Measurements from ENCODE around the gene MARCHF2. TPM values are rescaled to one million over a fixed set of nuclear protein-coding genes. Genes with fewer than 3 reads are reported as not detected.

Gene MARCHF2
- total RNA-seq, 2 experiments from 2014 or later: 20.0 to 22.2 TPM

- H3K4me1 ChIP-seq (ENCODE audit: insufficient read depth, low read length): peaks cover 32% of the 10 kb centered on the region
- intact Hi-C loops (cut with DNase I, micrococcal nuclease): loop anchor here (2.0 to 10.0 kb wide), 4 partner anchors 53 to 447 kb away; partner anchors contain the start of genes NDUFA7 (in 2 of the 2), RPS28 (in 2 of the 2), HNRNPM (in 1 of the 2) and MBD3L1 (in 1 of the 2)
- Mint-ChIP-seq H3K27ac (peak overlapping the region; percentile 86), H3K9me3 (no peaks in the 10 kb centered on the region), H3K4me3 (peak overlapping the region; percentile 84), H3K4me1 (ENCODE audit: low read depth) (peaks cover 33% of the 10 kb centered on the region), H3K36me3 (ENCODE audit: low read depth) (peaks cover 15% of the 10 kb centered on the region), H3K27me3 (no peaks in the 10 kb centered on the region)
- ChIA-PET CTCF (interaction anchor here (1.6 kb wide), 2 partner anchors 22 to 38 kb away, joined by 4 to 6 read pairs; partner anchors contain the start of gene MARCHF2), POLR2A (interaction anchor here (1.2 to 2.1 kb wide), 3 partner anchors 22 to 122 kb away, joined by 4 to 26 read pairs (median 5); partner anchors contain the start of genes HNRNPM, MARCHF2 and ZNF414)
- H3K36me3 ChIP-seq (ENCODE audit: insufficient read depth, low read length): no peaks in the 10 kb centered on the region
- no peaks in the 10 kb centered on the region for H3K27me3 ChIP-seq (ENCODE audit: control insufficient read depth in 1 of 2, insufficient read depth in 2 of 2, low read length in 2 of 2)
- ATAC-seq (ENCODE audit: poor library complexity) (no peak), DNase-seq (peak in 2 of 14 experiments; percentile 17 to 52)
- peak overlapping the region in 1 of 2 donors; percentile 23 for H3K27ac ChIP-seq (ENCODE audit: low read depth in 1 of 2, low read length in 2 of 2)
- peak overlapping the region; percentile 82 for H3K4me3 ChIP-seq (ENCODE audit: low read length)
- no peak for TF ChIP-seq CTCF (IDR thresholded peaks at IDR 0.05)
- no peaks in the 10 kb centered on the region for H3K9me3 ChIP-seq (ENCODE audit: control insufficient read depth in 1 of 2, insufficient read depth in 1 of 2, low read length in 2 of 2)
Measured at GRCh38 chr19:8391198-8392016, 21.7 kb upstream of the MARCHF2 start.

GRCh38 chr19:8392017-8392591 is 21.0 kb upstream of the MARCHF2 start:
- Histone ChIP-seq H3K4me3 (ENCODE audit: low read length) (no peak overlapping the region), H3K27me3 (ENCODE audit: control insufficient read depth in 1 of 2, insufficient read depth in 2 of 2, low read length in 2 of 2) (no peaks in the 10 kb centered on the region), H3K27ac (ENCODE audit: low read depth in 1 of 2, low read length in 2 of 2) (no peak overlapping the region), H3K9me3 (ENCODE audit: control insufficient read depth in 1 of 2, insufficient read depth in 1 of 2, low read length in 2 of 2) (no peaks in the 10 kb centered on the region), H3K4me1 (ENCODE audit: insufficient read depth, low read length) (peaks cover 39% of the 10 kb centered on the region), H3K36me3 (ENCODE audit: insufficient read depth, low read length) (no peaks in the 10 kb centered on the region)
- Mint-ChIP-seq H3K27me3 (no peaks in the 10 kb centered on the region), H3K36me3 (ENCODE audit: low read depth) (peaks cover 21% of the 10 kb centered on the region), H3K27ac (peak overlapping the region; percentile 46), H3K4me1 (ENCODE audit: low read depth) (peaks cover 40% of the 10 kb centered on the region), H3K4me3 (peak overlapping the region; percentile 67), H3K9me3 (no peaks in the 10 kb centered on the region)
- CTCF ChIA-PET: interaction anchor here (1.6 kb wide), 2 partner anchors 21 to 38 kb away, joined by 4 to 6 read pairs; partner anchors contain the start of gene MARCHF2
- intact Hi-C loops (cut with DNase I, micrococcal nuclease): loop anchor here in 1 of 2 experiments (5.0 to 10.0 kb wide), 2 partner anchors 440 to 447 kb away; partner anchors contain the start of genes MBD3L1, TIMM44 and ZNF558
- ATAC-seq (ENCODE audit: poor library complexity): no peak
- TF ChIP-seq CTCF (IDR thresholded peaks at IDR 0.05): no peak
- POLR2A ChIA-PET: interaction anchor here (1.5 kb wide), 1 partner anchor 53 kb away, joined by 5 read pairs; the partner anchor contains the start of gene HNRNPM
- DNase-seq: no peak

- H3K4me1 ChIP-seq (ENCODE audit: insufficient read depth, low read length): peaks cover 48% of the 10 kb centered on the region
- no peak for DNase-seq
- no peak for ATAC-seq (ENCODE audit: poor library complexity)
- ChIA-PET CTCF (interaction anchor here (0.6 kb wide), 1 partner anchor 87 kb away, joined by 3 read pairs; no protein-coding TSS in a partner anchor), POLR2A (interaction anchor here (0.7 to 1.5 kb wide), 2 partner anchors 52 to 72 kb away, joined by 3 to 5 read pairs; partner anchors contain the start of genes HNRNPM, NDUFA7 and RPS28)
- no peak overlapping the region for H3K4me3 ChIP-seq (ENCODE audit: low read length)
- Mint-ChIP-seq H3K27me3 (no peaks in the 10 kb centered on the region), H3K27ac (no peak overlapping the region), H3K9me3 (no peaks in the 10 kb centered on the region), H3K36me3 (ENCODE audit: low read depth) (peaks cover 23% of the 10 kb centered on the region), H3K4me1 (ENCODE audit: low read depth) (peaks cover 43% of the 10 kb centered on the region), H3K4me3 (peak overlapping the region; percentile 61)
- no peaks in the 10 kb centered on the region for H3K27me3 ChIP-seq (ENCODE audit: control insufficient read depth in 1 of 2, insufficient read depth in 2 of 2, low read length in 2 of 2)
- peak overlapping the region in 1 of 2 donors; percentile 13 for H3K27ac ChIP-seq (ENCODE audit: low read depth in 1 of 2, low read length in 2 of 2)
- H3K9me3 ChIP-seq (ENCODE audit: control insufficient read depth in 1 of 2, insufficient read depth in 1 of 2, low read length in 2 of 2): no peaks in the 10 kb centered on the region
- intact Hi-C loops (cut with DNase I, micrococcal nuclease): loop anchor here in 1 of 2 experiments (5.0 to 10.0 kb wide), 2 partner anchors 439 to 449 kb away; partner anchors contain the start of genes MBD3L1, TIMM44 and ZNF558
- TF ChIP-seq CTCF (IDR thresholded peaks at IDR 0.05): no peak
- H3K36me3 ChIP-seq (ENCODE audit: insufficient read depth, low read length): peaks cover 2% of the 10 kb centered on the region
Measured at GRCh38 chr19:8393192-8393870, 19.8 kb upstream of the MARCHF2 start.

Data from CD4-positive, alpha-beta T cell (primary cell).